Spleen (tissue), 11 donors: Measurements from ENCODE around the gene S100A3. TPM values are rescaled to one million over a fixed set of nuclear protein-coding genes. Genes with fewer than 3 reads are reported as not detected.

Experiments used
- DNase-seq: peaks from one replicate; pipeline ENCODE4 v3.0.0-alpha.2; 2020
- H3K27ac ChIP-seq, 8 donors: fragments of 200-600 bp; sonication (generic) in 7 of 8; 1 replicate in 4 of 8; 2 replicates in 4 of 8; pipeline versions ENCODE4 v1.5.0 to v1.8.0; 2016 to 2021; ENCODE audit warnings: inconsistent platforms in 4 of 8, mild to moderate bottlenecking in 4 of 8, moderate library complexity in 1 of 8
- H3K27me3 ChIP-seq, 7 donors: fragments of 200-600 bp; sonication (generic) in 6 of 7; replicated peaks in 1 of 7; 1 replicate in 4 of 7; 2 replicates in 3 of 7; pipeline versions ENCODE4 v1.5.0 to v1.8.0; 2016 to 2021; ENCODE audit warnings: inconsistent platforms in 3 of 7, mild to moderate bottlenecking in 1 of 7
- H3K36me3 ChIP-seq, 6 donors: fragments of 200-600 bp; sonication (generic) in 5 of 6; 1 replicate in 4 of 6; 2 replicates in 2 of 6; pipeline versions ENCODE4 v1.5.0 to v1.8.0; 2016 to 2021; ENCODE audit warnings: inconsistent platforms in 2 of 6
- H3K4me1 ChIP-seq, 6 donors: fragments of 200-600 bp; sonication (generic) in 5 of 6; 1 replicate in 3 of 6; 2 replicates in 3 of 6; pipeline versions ENCODE4 v1.5.0 to v1.8.0; 2016 to 2021; ENCODE audit warnings: inconsistent platforms in 3 of 6
- H3K4me3 ChIP-seq, 8 donors: fragments of 200-600 bp; sonication (generic) in 7 of 8; 1 replicate in 4 of 8; 2 replicates in 4 of 8; pipeline versions ENCODE4 v1.5.0 to v1.8.0; 2016 to 2021; ENCODE audit warnings: inconsistent platforms in 4 of 8, mild to moderate bottlenecking in 4 of 8, moderate library complexity in 2 of 8
- H3K9me3 ChIP-seq, 8 donors: fragments of 200-600 bp; sonication (generic) in 7 of 8; 1 replicate in 4 of 8; 2 replicates in 4 of 8; pipeline versions ENCODE4 v1.5.0 to v1.8.0; 2016 to 2021; ENCODE audit warnings: inconsistent platforms in 4 of 8
- CTCF ChIP-seq, 11 experiments: fragments of 200-600 bp in 7 of 11; fragments of 450-650 bp in 4 of 11; sonication (generic) in 4 of 11; IDR thresholded peaks in 8 of 11; conservative IDR thresholded peaks in 3 of 11; 1 replicate in 7 of 11; 2 replicates in 4 of 11; pipeline versions ENCODE4 v1.4.0 to v1.8.0; 2016 to 2021; ENCODE audit warnings: antibody characterized with exemption in 11 of 11, inconsistent platforms in 4 of 11, mild to moderate bottlenecking in 1 of 11
- POLR2A ChIP-seq, 3 donors: fragments of 450-650 bp; IDR thresholded peaks; one replicate each; pipeline ENCODE4 v1.5.1; 2017; ENCODE audit warnings: antibody characterized with exemption in 3 of 3, mild to moderate bottlenecking in 1 of 3
- POLR2AphosphoS5 ChIP-seq, 3 donors: sonication (generic); formaldehyde crosslinking; IDR thresholded peaks; one replicate each; pipeline ENCODE4 v1.5.1; 2017; ENCODE audit warnings: antibody characterized with exemption in 3 of 3
- WGBS, 5 donors: extraction: QIAGEN DNeasy Blood & Tissue Kit in 3 of 5; methylation state at CpG; one replicate each; pipeline versions ENCODE4 v1.1.5 to v1.1.7; 2013 to 2018; 5-methylcytosine and 5-hydroxymethylcytosine counted together
- intact Hi-C: fragments of 100-400 bp; cut with DNase I; formaldehyde crosslinking; loops from one replicate; pipeline ENCODE4 v1.15.0; 2023; ENCODE audit warnings: low total_unique reads
- polyA plus RNA-seq, 3 donors: library from polyadenylated mRNA; stranded (reverse); fragments of 200-250 nt; gene quantifications; one replicate each; pipeline ENCODE4 v1.2.1, GENCODE V29; 2013
- total RNA-seq, 7 donors: library from RNA; depleted of rRNA in 3 of 7; stranded (reverse); fragments of >200 nt in 3 of 7; fragmentation: NEBNext Ultra II Directional in 4 of 7; extraction: Animal tissue kit (Norgen Biotek cat#: 25700) in 4 of 7; gene quantifications; one replicate each; pipeline versions ENCODE4 v1.1.0 to v1.2.1, GENCODE V29; 2016 to 2021
- donor health status: healthy with polysubstance abuse.
- donor health status: DM: no; HTN: no; CAD: no; lungs with moderate emphysema.
- donor health status: DM: no; HTN: no; CAD: no.
- donor health status: Bipolar disorder and iron deficiency.
- donor health status: healthy.
- donor health status: DM: no; HTN: no; CAD: no.
- donor health status: DM: yes; HTN: yes; CAD: no.

S100A3 gene
- total and polyA plus RNA-seq, 10 donors = 0.44 to 2.6 (median 1.2) TPM; not detected in 4

- Histone ChIP-seq H3K4me3 (no peak overlapping the region), H3K9me3 (no peaks in the 10 kb centered on the region), H3K4me1 (peaks cover 0 to 47% (median 16%) of the 10 kb centered on the region in 6 donors), H3K27me3 (no peaks in the 10 kb centered on the region), H3K36me3 (no peaks in the 10 kb centered on the region), H3K27ac (peak overlapping the region in 1 of 8 donors; percentile 87)
- intact Hi-C loops = no loop called here
- no peak for DNase-seq
- 91 to 93% (median 91%) methylated on average over 7 of the region's 7 CpGs for WGBS, 5 donors
- TF ChIP-seq CTCF (IDR thresholded peaks at IDR 0.05 in 8 of 11, conservative IDR thresholded peaks at IDR 0.05 in 3 of 11) (no peak), POLR2A (IDR thresholded peaks at IDR 0.05) (no peak), POLR2AphosphoS5 (IDR thresholded peaks at IDR 0.05) (no peak)
Observed at GRCh38 chr1:153513666-153514065, 35.4 kb downstream of the S100A3 start.

DNA sequence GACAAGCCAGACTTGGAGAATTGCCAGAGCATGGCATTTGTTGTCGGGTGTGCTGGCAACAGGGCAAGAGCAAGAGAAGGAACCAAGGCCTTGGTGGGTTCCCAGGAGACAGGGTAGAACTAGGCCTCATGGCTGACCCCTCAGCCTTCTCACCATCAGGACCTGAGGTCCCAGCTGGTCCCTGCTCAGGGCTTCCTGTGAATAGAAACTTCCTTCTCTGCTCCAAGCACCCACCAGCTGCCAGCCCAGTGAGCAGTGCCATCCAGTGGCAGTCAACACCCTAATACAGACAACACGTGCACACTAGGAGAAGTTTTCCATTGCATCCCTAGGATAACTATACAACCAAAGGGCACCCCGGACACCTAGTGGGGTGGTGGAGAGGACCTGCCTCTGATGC lies 36.0 kb downstream of the S100A3 start:
- no peak overlapping the region for H3K4me3 ChIP-seq
- 57 to 81% (median 78%) methylated on average over 3 of the region's 3 CpGs for WGBS, 5 donors
- no peaks in the 10 kb centered on the region for H3K9me3 ChIP-seq
- peaks cover 0 to 43% (median 16%) of the 10 kb centered on the region in 6 donors for H3K4me1 ChIP-seq
- H3K27ac ChIP-seq = no peak overlapping the region
- no peaks in the 10 kb centered on the region for H3K36me3 ChIP-seq
- H3K27me3 ChIP-seq = no peaks in the 10 kb centered on the region
- intact Hi-C loops = no loop called here
- no peak for TF ChIP-seq CTCF (IDR thresholded peaks at IDR 0.05 in 8 of 11, conservative IDR thresholded peaks at IDR 0.05 in 3 of 11)
- TF ChIP-seq POLR2A (IDR thresholded peaks at IDR 0.05) = no peak
- TF ChIP-seq POLR2AphosphoS5 (IDR thresholded peaks at IDR 0.05) = no peak
- no peak for DNase-seq

GRCh38 chr1:153510984-153511410 lies 38.1 kb downstream of the S100A3 start:
- no peaks in the 10 kb centered on the region for H3K9me3 ChIP-seq
- H3K36me3 ChIP-seq = no peaks in the 10 kb centered on the region
- no peak overlapping the region for H3K4me3 ChIP-seq
- no peak overlapping the region for H3K27ac ChIP-seq
- intact Hi-C loops = loop anchor here (1.0 kb wide), 1 partner anchor 57 kb away; no protein-coding TSS in a partner anchor
- peak; percentile 94 for DNase-seq
- TF ChIP-seq CTCF (IDR thresholded peaks at IDR 0.05 in 8 of 11, conservative IDR thresholded peaks at IDR 0.05 in 3 of 11) (peak; percentile 75 to 91 (median 87)), POLR2A (IDR thresholded peaks at IDR 0.05) (no peak), POLR2AphosphoS5 (IDR thresholded peaks at IDR 0.05) (peak; percentile 26 to 55 (median 36))
- H3K4me1 ChIP-seq = peaks cover 0 to 41% (median 16%) of the 10 kb centered on the region in 6 donors
- no peaks in the 10 kb centered on the region for H3K27me3 ChIP-seq
- WGBS, 5 donors = 0 to 3% (median 0%) methylated on average over 2 to 7 of the region's 7 CpGs

DNA sequence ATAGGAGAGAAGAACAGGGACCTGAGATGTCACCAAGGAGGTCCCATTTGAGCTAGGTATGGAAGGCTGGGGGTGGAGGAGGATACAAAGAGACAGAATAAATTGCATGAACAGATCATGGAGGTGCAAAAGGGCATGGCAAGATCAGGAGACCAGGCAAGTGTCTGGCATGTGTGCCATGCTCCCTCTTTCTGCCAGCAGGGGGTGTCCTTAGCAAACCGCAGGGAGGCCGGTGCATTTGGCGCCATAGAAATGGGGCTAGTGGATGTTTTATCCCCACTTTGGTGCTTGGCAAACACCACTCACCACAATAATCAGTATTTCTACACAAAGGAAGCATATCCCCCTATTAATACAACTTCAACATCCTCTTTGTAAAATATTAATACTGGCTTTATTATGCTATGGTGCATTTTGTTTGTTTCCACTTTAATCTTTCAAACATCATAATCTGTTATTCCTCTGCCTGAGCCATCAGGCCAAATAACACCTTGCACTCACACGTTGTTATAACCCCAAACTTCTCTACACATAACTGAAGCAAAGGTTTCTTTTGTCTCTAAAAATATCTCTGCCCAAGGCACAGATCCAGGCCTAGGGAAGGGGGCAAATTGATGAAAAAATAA lies 39.2 kb downstream of the S100A3 start:
- no peaks in the 10 kb centered on the region for H3K36me3 ChIP-seq
- H3K9me3 ChIP-seq = no peaks in the 10 kb centered on the region
- 49 to 82% (median 64%) methylated on average over 4 of the region's 4 CpGs for WGBS, 5 donors
- DNase-seq = peak; percentile 82
- peaks cover 0 to 29% (median 7%) of the 10 kb centered on the region in 6 donors for H3K4me1 ChIP-seq
- H3K27ac ChIP-seq = no peak overlapping the region
- TF ChIP-seq POLR2AphosphoS5 (IDR thresholded peaks at IDR 0.05) = no peak
- TF ChIP-seq CTCF (IDR thresholded peaks at IDR 0.05 in 8 of 11, conservative IDR thresholded peaks at IDR 0.05 in 3 of 11) = peak; percentile 43 to 80 (median 64)
- H3K4me3 ChIP-seq = no peak overlapping the region
- intact Hi-C loops = no loop called here
- no peaks in the 10 kb centered on the region for H3K27me3 ChIP-seq
